OCI-LY7 (cell line): Measurements from ENCODE around the gene FAM72B. TPM values are rescaled to one million over a fixed set of nuclear protein-coding genes. Genes with fewer than 3 reads are reported as not detected.
"Not testable (repeated sequence)": the region's sequence is repeated elsewhere in the genome, so short reads cannot be mapped to it uniquely, and the experiment has no call there.

Experiments
- BruUV-seq: library from RNA; stranded (reverse); fragments of 400-500 nt; replicated peaks from 2 replicates; lab custom pipeline; 2021; lab: Mats Ljungman, UMichigan
- CTCF ChIA-PET: fragments of 300-600 bp; sonication (Branson Sonifier 250); formaldehyde crosslinking; loops from one replicate; lab custom pipeline; 2022; ENCODE audit warnings: antibody characterized with exemption; ENCODE audit not compliant: unreplicated experiment; lab: Charles Lee
- POLR2A ChIA-PET: fragments of 300-600 bp; sonication (Branson Sonifier 250); formaldehyde crosslinking; loops from one replicate; lab custom pipeline; 2022; ENCODE audit warnings: antibody characterized with exemption; lab: Charles Lee
- DNase-seq: peaks from one replicate; pipeline ENCODE4 v3.0.0-alpha.2; 2015; ENCODE audit warnings: low spot score
- H2AFZ ChIP-seq: fragments of 200-600 bp; sonication (generic), shearing (Covaris generic); 2 replicates; pipeline ENCODE4 v1.6.1; 2014; ENCODE audit warnings: mild to moderate bottlenecking, antibody characterized with exemption, low read length, moderate library complexity
- H3K27ac ChIP-seq: fragments of 200-600 bp; sonication (generic); 2 replicates; pipeline ENCODE4 v1.5.1; 2014; ENCODE audit warnings: mixed run types, low read depth, mild to moderate bottlenecking, moderate library complexity, low read length, inconsistent platforms; ENCODE audit not compliant: poor library complexity, severe bottlenecking
- H3K36me3 ChIP-seq: fragments of 200-600 bp; sonication (generic); 2 replicates; pipeline ENCODE4 v1.6.1; 2014; ENCODE audit warnings: mild to moderate bottlenecking, antibody characterized with exemption, low read length, moderate library complexity, mixed read lengths; ENCODE audit not compliant: insufficient read depth
- H3K4me1 ChIP-seq: fragments of 200-600 bp; sonication (generic); 2 replicates; pipeline ENCODE4 v1.5.1; 2014; ENCODE audit warnings: mild to moderate bottlenecking, low read length; ENCODE audit not compliant: insufficient read depth, poor library complexity, severe bottlenecking
- H3K4me2 ChIP-seq: fragments of 200-600 bp; sonication (generic); 2 replicates; pipeline ENCODE4 v1.6.1; 2014; ENCODE audit warnings: mild to moderate bottlenecking, low read length
- H3K4me3 ChIP-seq: fragments of 200-600 bp; sonication (generic); 2 replicates; pipeline ENCODE4 v1.5.1; 2014; ENCODE audit warnings: mild to moderate bottlenecking, low read depth, low read length; ENCODE audit not compliant: poor library complexity, severe bottlenecking
- H3K79me2 ChIP-seq: fragments of 200-600 bp; sonication (generic); 2 replicates; pipeline ENCODE4 v1.6.1; 2016; ENCODE audit warnings: low read depth, mild to moderate bottlenecking, low read length, moderate library complexity, mixed read lengths; ENCODE audit not compliant: insufficient read depth
- H3K9me2 ChIP-seq: fragments of 200-600 bp; sonication (generic); 2 replicates; pipeline ENCODE4 v1.6.1; 2016; ENCODE audit warnings: mild to moderate bottlenecking, low read length, mixed read lengths; ENCODE audit not compliant: insufficient read depth
- H3K9me3 ChIP-seq: fragments of 200-600 bp; sonication (generic); 2 replicates; pipeline ENCODE4 v1.6.1; 2014; ENCODE audit warnings: mild to moderate bottlenecking, mixed run types, low read length, mixed read lengths
- H4K20me1 ChIP-seq: fragments of 200-600 bp; sonication (generic); 2 replicates; pipeline ENCODE4 v1.6.1; 2014; ENCODE audit warnings: mild to moderate bottlenecking, antibody characterized with exemption, low read length, moderate library complexity, mixed read lengths; ENCODE audit not compliant: insufficient read depth
- intact Hi-C: fragments of 100-400 bp; cut with micrococcal nuclease; formaldehyde crosslinking; loops from one replicate; pipeline ENCODE4 v1.10.0; 2022; ENCODE audit not compliant: unreplicated experiment
- total RNA-seq, 2 experiments: library from RNA; depleted of rRNA in 1 of 2; stranded (reverse); fragments of >200 nt in 1 of 2; shearing (Covaris generic) in 1 of 2; gene quantifications; 2 replicates each; pipeline ENCODE4 v1.2.3, GENCODE V29; 2014 to 2022

FAM72B gene
- total RNA-seq, 2 experiments from 2014 or later = 27.4 to 74.1 TPM

- H2AFZ ChIP-seq, POLR2A ChIA-PET, BruUV-seq, H3K27ac ChIP-seq, DNase-seq, H3K9me3 ChIP-seq, H4K20me1 ChIP-seq, H3K79me2 ChIP-seq, CTCF ChIA-PET, intact Hi-C loops, H3K4me1 ChIP-seq, H3K9me2 ChIP-seq, H3K4me3 ChIP-seq, H3K36me3 ChIP-seq, H3K4me2 ChIP-seq: not testable (repeated sequence)
Measured at GRCh38 chr1:121167225-121167738, 16.9 kb downstream of the FAM72B start.

DNA sequence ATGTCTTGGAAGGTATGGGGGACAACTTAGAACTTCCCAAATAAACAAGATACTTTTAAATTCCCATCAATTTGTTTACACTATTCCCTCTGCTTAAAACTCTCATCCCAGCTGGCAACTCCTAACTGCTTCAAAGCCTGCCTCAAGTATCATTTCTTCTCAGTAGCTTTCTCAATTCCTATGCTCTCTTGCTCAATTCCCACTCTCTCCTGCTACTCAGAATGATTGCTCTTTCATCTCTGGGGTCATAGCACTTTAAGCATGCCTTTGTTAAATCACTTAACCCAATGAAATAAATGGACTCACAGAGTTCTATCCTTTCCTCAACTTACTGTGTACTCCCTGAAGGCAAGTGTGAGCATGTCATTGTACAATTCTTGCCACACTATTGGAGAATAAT lies 18.8 kb downstream of the FAM72B start:
- intact Hi-C loops, H3K27ac ChIP-seq, H3K4me2 ChIP-seq, H3K4me3 ChIP-seq, H3K9me2 ChIP-seq, POLR2A ChIA-PET, H2AFZ ChIP-seq, H3K4me1 ChIP-seq, H4K20me1 ChIP-seq, H3K9me3 ChIP-seq, BruUV-seq, DNase-seq, H3K36me3 ChIP-seq, H3K79me2 ChIP-seq, CTCF ChIA-PET: not testable (repeated sequence)

DNA sequence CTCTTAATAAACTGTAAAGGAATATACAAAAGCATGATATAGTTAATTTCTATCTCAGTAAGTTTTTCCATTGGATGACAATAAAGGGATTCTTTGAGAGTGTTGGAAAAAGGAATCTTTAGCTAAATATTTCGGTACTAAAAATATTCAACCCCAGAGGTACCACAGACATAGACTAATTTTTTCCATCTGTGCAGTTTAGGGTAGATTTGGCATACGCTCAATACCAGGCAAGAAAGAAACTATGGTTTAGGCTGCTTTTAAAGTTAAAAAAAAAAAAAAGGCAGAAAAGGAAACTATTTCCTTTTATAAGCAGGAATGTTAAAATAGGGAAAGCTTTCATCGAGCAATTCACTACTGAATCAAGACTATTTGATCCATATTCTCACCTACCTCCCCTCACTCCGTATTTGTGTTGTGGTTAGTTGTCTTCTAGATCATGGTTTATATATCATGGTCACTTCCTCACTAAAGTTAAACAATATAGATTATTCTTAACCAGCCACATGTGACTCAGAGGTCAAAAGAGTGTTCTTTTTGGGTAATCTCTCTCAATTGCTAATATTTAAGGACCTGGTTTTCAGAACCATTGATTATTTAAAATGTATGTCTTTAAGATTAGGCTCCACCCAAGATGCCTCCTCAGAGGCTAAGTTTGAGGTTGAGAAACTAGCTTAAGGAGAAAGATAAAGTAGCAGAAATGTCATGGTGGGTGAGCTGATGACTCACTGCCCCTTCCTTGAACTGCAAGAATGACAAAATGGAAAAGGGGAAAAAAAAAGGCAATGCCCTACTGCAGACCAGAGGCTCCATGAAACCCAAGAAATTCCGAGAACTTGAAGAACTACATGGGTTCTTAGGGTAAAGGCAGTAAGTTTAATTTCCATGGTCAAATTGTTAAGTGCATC lies 20.0 kb downstream of the FAM72B start:
- BruUV-seq, POLR2A ChIA-PET, H3K4me3 ChIP-seq, H3K9me2 ChIP-seq, H3K36me3 ChIP-seq, H3K9me3 ChIP-seq, intact Hi-C loops, H3K79me2 ChIP-seq, CTCF ChIA-PET, H2AFZ ChIP-seq, H4K20me1 ChIP-seq, DNase-seq, H3K4me2 ChIP-seq, H3K27ac ChIP-seq, H3K4me1 ChIP-seq: not testable (repeated sequence)

DNA sequence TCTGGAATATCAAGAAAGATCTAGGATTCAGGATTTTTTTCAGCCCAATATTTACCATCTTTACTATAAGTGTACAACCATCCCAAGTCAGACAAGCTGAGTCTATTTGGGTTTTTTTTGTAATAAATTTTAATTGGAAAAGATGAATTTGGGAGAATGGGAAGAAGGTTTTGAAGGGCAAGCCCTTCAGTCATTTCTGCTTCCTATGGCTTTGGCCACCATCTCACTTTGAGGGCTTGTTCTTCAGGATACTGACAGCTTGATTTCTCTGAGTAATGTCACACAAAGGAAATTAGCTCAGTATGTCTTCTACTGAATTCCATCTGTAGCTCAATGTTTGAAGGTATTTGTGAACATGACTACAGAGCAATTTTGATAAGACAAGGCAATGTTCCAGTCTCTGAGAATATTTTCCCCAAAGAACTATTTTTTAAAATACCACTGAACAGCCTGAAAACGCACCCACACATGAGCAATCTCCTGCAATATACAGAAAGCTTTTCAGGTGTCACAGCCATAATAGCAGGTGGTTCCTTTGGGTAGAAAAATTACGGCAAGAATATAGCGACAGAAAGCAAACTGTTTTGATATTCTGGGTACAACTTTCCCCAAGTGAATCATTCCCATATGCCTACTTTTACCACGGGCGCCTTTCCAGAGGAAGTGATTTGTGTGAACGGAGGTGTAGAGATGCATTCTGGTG lies 22.8 kb downstream of the FAM72B start:
- DNase-seq, BruUV-seq, H4K20me1 ChIP-seq, intact Hi-C loops, POLR2A ChIA-PET, H2AFZ ChIP-seq, H3K9me3 ChIP-seq, H3K4me2 ChIP-seq, H3K79me2 ChIP-seq, H3K4me3 ChIP-seq, H3K27ac ChIP-seq, CTCF ChIA-PET, H3K9me2 ChIP-seq, H3K36me3 ChIP-seq, H3K4me1 ChIP-seq: not testable (repeated sequence)

GRCh38 chr1:121160118-121160517 lies 24.0 kb downstream of the FAM72B start:
- H3K27ac ChIP-seq, H4K20me1 ChIP-seq, intact Hi-C loops, H3K4me2 ChIP-seq, CTCF ChIA-PET, H3K9me2 ChIP-seq, H3K36me3 ChIP-seq, H3K79me2 ChIP-seq, DNase-seq, H3K4me1 ChIP-seq, H3K9me3 ChIP-seq, H3K4me3 ChIP-seq, POLR2A ChIA-PET, BruUV-seq, H2AFZ ChIP-seq: not testable (repeated sequence)

GRCh38 chr1:121157609-121158008 lies 26.5 kb downstream of the FAM72B start:
- H3K4me2 ChIP-seq, H3K4me3 ChIP-seq, BruUV-seq, H3K9me3 ChIP-seq, DNase-seq, H3K36me3 ChIP-seq, H4K20me1 ChIP-seq, CTCF ChIA-PET, H2AFZ ChIP-seq, H3K4me1 ChIP-seq, H3K9me2 ChIP-seq, H3K27ac ChIP-seq, H3K79me2 ChIP-seq, intact Hi-C loops, POLR2A ChIA-PET: not testable (repeated sequence)
